ENCODE measurements around the gene PTS.

The PTS gene

GRCh38 chr11:112237451-112237850, 11.2 kb downstream of the PTS start:
- Histone ChIP-seq H3K9me3 (ENCODE audit: low read depth, low read length) (no peaks in the 10 kb centered on the region), H3K36me3 (ENCODE audit: insufficient read depth, low read length) (peaks cover 52% of the 10 kb centered on the region), H3K9ac (ENCODE audit: insufficient read length) (no peak overlapping the region), H3K4me3 (no peak overlapping the region), H3K27ac (no peak overlapping the region)
- no peak for DNase-seq (ENCODE audit: low read depth, low spot score)
- TF ChIP-seq EZH2 (IDR thresholded peaks at IDR 0.05) (no peak), FOXP2 (optimal IDR thresholded peaks at IDR 0.05; ENCODE audit: control extremely low read depth, extremely low read length, insufficient read depth) (no peak), POLR2AphosphoS5 (IDR thresholded peaks at IDR 0.05; ENCODE audit: borderline replicate concordance, low read depth, low read length) (no peak)

GRCh38 chr11:112238041-112238440, 11.8 kb downstream of the PTS start:
- H3K36me3 ChIP-seq (ENCODE audit: insufficient read depth, low read length), result peaks cover 48% of the 10 kb centered on the region
- H3K9me3 ChIP-seq (ENCODE audit: low read depth, low read length), result no peaks in the 10 kb centered on the region
- no peak overlapping the region for H3K27ac ChIP-seq
- TF ChIP-seq FOXP2 (optimal IDR thresholded peaks at IDR 0.05; ENCODE audit: control extremely low read depth, extremely low read length, insufficient read depth) (no peak), EZH2 (IDR thresholded peaks at IDR 0.05) (no peak), POLR2AphosphoS5 (IDR thresholded peaks at IDR 0.05; ENCODE audit: borderline replicate concordance, low read depth, low read length) (no peak)
- H3K4me3 ChIP-seq, result no peak overlapping the region
- DNase-seq (ENCODE audit: low read depth, low spot score), result no peak
- no peak overlapping the region for H3K9ac ChIP-seq (ENCODE audit: insufficient read length)

- DNase-seq (ENCODE audit: low read depth, low spot score), result no peak
- no peaks in the 10 kb centered on the region; the same call in 1 of the 2 replicates for H3K9me3 ChIP-seq (ENCODE audit: low read depth, low read length)
- no peak overlapping the region for H3K27ac ChIP-seq
- H3K4me3 ChIP-seq, result no peak overlapping the region
- peaks cover 30% of the 10 kb centered on the region for H3K36me3 ChIP-seq (ENCODE audit: insufficient read depth, low read length)
- no peak for TF ChIP-seq EZH2 (IDR thresholded peaks at IDR 0.05)
- no peak for TF ChIP-seq POLR2AphosphoS5 (IDR thresholded peaks at IDR 0.05; ENCODE audit: borderline replicate concordance, low read depth, low read length)
- no peak for TF ChIP-seq FOXP2 (optimal IDR thresholded peaks at IDR 0.05; ENCODE audit: control extremely low read depth, extremely low read length, insufficient read depth)
- no peak overlapping the region for H3K9ac ChIP-seq (ENCODE audit: insufficient read length)
These were observed 15.3 kb downstream of the PTS start for GRCh38 chr11:112241486-112241885.

GRCh38 chr11:112247201-112247600, 21.0 kb downstream of the PTS start:
- peaks cover 5% of the 10 kb centered on the region; the same call in 1 of the 2 replicates for H3K36me3 ChIP-seq (ENCODE audit: insufficient read depth, low read length)
- H3K9ac ChIP-seq (ENCODE audit: insufficient read length), result no peak overlapping the region
- TF ChIP-seq FOXP2 (optimal IDR thresholded peaks at IDR 0.05; ENCODE audit: control extremely low read depth, extremely low read length, insufficient read depth), result no peak
- no peak for TF ChIP-seq POLR2AphosphoS5 (IDR thresholded peaks at IDR 0.05; ENCODE audit: borderline replicate concordance, low read depth, low read length)
- TF ChIP-seq EZH2 (IDR thresholded peaks at IDR 0.05), result no peak
- DNase-seq (ENCODE audit: low read depth, low spot score), result no peak
- no peaks in the 10 kb centered on the region; the same call in 1 of the 2 replicates for H3K9me3 ChIP-seq (ENCODE audit: low read depth, low read length)
- no peak overlapping the region for H3K4me3 ChIP-seq
- no peak overlapping the region for H3K27ac ChIP-seq

- no peak overlapping the region for H3K4me3 ChIP-seq
- peaks cover 3% of the 10 kb centered on the region; the same call in 1 of the 2 replicates for H3K36me3 ChIP-seq (ENCODE audit: insufficient read depth, low read length)
- no peaks in the 10 kb centered on the region; the same call in 1 of the 2 replicates for H3K9me3 ChIP-seq (ENCODE audit: low read depth, low read length)
- DNase-seq (ENCODE audit: low read depth, low spot score), result no peak
- no peak overlapping the region for H3K9ac ChIP-seq (ENCODE audit: insufficient read length)
- no peak overlapping the region for H3K27ac ChIP-seq
- TF ChIP-seq EZH2 (IDR thresholded peaks at IDR 0.05), result no peak
- TF ChIP-seq FOXP2 (optimal IDR thresholded peaks at IDR 0.05; ENCODE audit: control extremely low read depth, extremely low read length, insufficient read depth), result no peak
- TF ChIP-seq POLR2AphosphoS5 (IDR thresholded peaks at IDR 0.05; ENCODE audit: borderline replicate concordance, low read depth, low read length), result no peak
These were observed 22.0 kb downstream of the PTS start for GRCh38 chr11:112248201-112248600.

- no peak overlapping the region for H3K4me3 ChIP-seq
- TF ChIP-seq EZH2 (IDR thresholded peaks at IDR 0.05), result no peak
- no peak for TF ChIP-seq FOXP2 (optimal IDR thresholded peaks at IDR 0.05; ENCODE audit: control extremely low read depth, extremely low read length, insufficient read depth)
- TF ChIP-seq POLR2AphosphoS5 (IDR thresholded peaks at IDR 0.05; ENCODE audit: borderline replicate concordance, low read depth, low read length), result no peak
- no peaks in the 10 kb centered on the region; the same call in 1 of the 2 replicates for H3K9me3 ChIP-seq (ENCODE audit: low read depth, low read length)
- no peak overlapping the region for H3K9ac ChIP-seq (ENCODE audit: insufficient read length)
- no peak for DNase-seq (ENCODE audit: low read depth, low spot score)
- H3K36me3 ChIP-seq (ENCODE audit: insufficient read depth, low read length), result no peaks in the 10 kb centered on the region
- no peak overlapping the region for H3K27ac ChIP-seq
These were observed 23.8 kb downstream of the PTS start for GRCh38 chr11:112249871-112250610.

- no peak for TF ChIP-seq EZH2 (IDR thresholded peaks at IDR 0.05)
- no peak for TF ChIP-seq FOXP2 (optimal IDR thresholded peaks at IDR 0.05; ENCODE audit: control extremely low read depth, extremely low read length, insufficient read depth)
- no peak for TF ChIP-seq POLR2AphosphoS5 (IDR thresholded peaks at IDR 0.05; ENCODE audit: borderline replicate concordance, low read depth, low read length)
- Histone ChIP-seq H3K27ac (no peak overlapping the region), H3K36me3 (ENCODE audit: insufficient read depth, low read length) (no peaks in the 10 kb centered on the region), H3K4me3 (no peak overlapping the region), H3K9ac (ENCODE audit: insufficient read length) (no peak overlapping the region), H3K9me3 (ENCODE audit: low read depth, low read length) (no peaks in the 10 kb centered on the region)
- no peak for DNase-seq (ENCODE audit: low read depth, low spot score)
These were observed 27.5 kb downstream of the PTS start for GRCh38 chr11:112253605-112254242.

- DNase-seq (ENCODE audit: low read depth, low spot score), result no peak
- no peak overlapping the region for H3K9ac ChIP-seq (ENCODE audit: insufficient read length)
- H3K36me3 ChIP-seq (ENCODE audit: insufficient read depth, low read length), result no peaks in the 10 kb centered on the region
- 0 out of 2 replicates have a peak overlapping the region, but pooled peaks have one; percentile 25 for H3K27ac ChIP-seq
- H3K9me3 ChIP-seq (ENCODE audit: low read depth, low read length), result no peaks in the 10 kb centered on the region
- TF ChIP-seq FOXP2 (optimal IDR thresholded peaks at IDR 0.05; ENCODE audit: control extremely low read depth, extremely low read length, insufficient read depth), result no peak
- TF ChIP-seq EZH2 (IDR thresholded peaks at IDR 0.05), result no peak
- H3K4me3 ChIP-seq, result no peak overlapping the region
These were observed 29.0 kb downstream of the PTS start for GRCh38 chr11:112255067-112255720.

Data from SK-N-MC (cell line).